ENCODE data around the gene ZSCAN9. TPM values are rescaled to one million over a fixed set of nuclear protein-coding genes. Genes with fewer than 3 reads are reported as not detected.

Gene ZSCAN9
- total and polyA plus RNA-seq, 2 of the 8 experiments (the other 6 are each of a cell fraction or from before 2014, with no cell fraction given): 10.8 to 13.6 TPM

- Histone ChIP-seq H2BK20ac (ENCODE audit: low read length) (no peak overlapping the region), H4K91ac (replicated peaks; ENCODE audit: insufficient read length, low read length) (no peak overlapping the region), H2BK120ac (replicated peaks; ENCODE audit: low read depth, low read length) (no peak overlapping the region), H3K4ac (replicated peaks; ENCODE audit: insufficient read length, low read depth, low read length) (no peak overlapping the region), H3K4me1 (replicated peaks in 1 of 4; ENCODE audit: control insufficient read depth in 3 of 4, insufficient read depth in 4 of 4, low read length in 3 of 4) (peaks cover 0 to 2% (median under 1%) of the 10 kb centered on the region in 4 experiments; a peak in 2 of 7 replicates), H3K4me2 (ENCODE audit: insufficient read depth in 1 of 2, low read depth in 2 of 2, low read length in 2 of 2) (peak overlapping the region; percentile 81 to 87), H4K8ac (ENCODE audit: extremely low read depth, insufficient read depth, low read length) (no peak overlapping the region), H2BK12ac (ENCODE audit: low read depth, low read length) (no peak overlapping the region), H3K56ac (replicated peaks; ENCODE audit: insufficient read length, low read depth, low read length) (no peak overlapping the region), H3K23me2 (ENCODE audit: low read depth, low read length) (peaks cover 19% of the 10 kb centered on the region), H3K27ac (ENCODE audit: low read depth, low read length) (no peak overlapping the region), H3K23ac (ENCODE audit: insufficient read length) (no peak overlapping the region), H2AK5ac (ENCODE audit: low read depth, low read length) (no peak overlapping the region), H3K9me3 (ENCODE audit: insufficient read depth in 2 of 2, low read depth in 1 of 2, low read length in 1 of 2) (no peaks in the 10 kb centered on the region), H2BK5ac (ENCODE audit: low read depth, low read length) (no peak overlapping the region), H3K4me3 (ENCODE audit: extremely low read depth in 1 of 4, insufficient read depth in 2 of 4, low read depth in 3 of 4, low read length in 4 of 4) (peak overlapping the region; percentile 64 to 85 (median 76)), H3K79me2 (ENCODE audit: control insufficient read depth in 1 of 2, insufficient read depth in 2 of 2, low read length in 2 of 2) (no peaks in the 10 kb centered on the region), H2BK15ac (ENCODE audit: low read length) (no peak overlapping the region), H4K5ac (ENCODE audit: insufficient read length, low read depth, low read length) (no peak overlapping the region), H4K20me1 (replicated peaks in 1 of 2; ENCODE audit: control insufficient read depth in 1 of 2, insufficient read depth in 2 of 2, low read length in 2 of 2) (no peaks in the 10 kb centered on the region), H2AFZ (ENCODE audit: low read length) (peak overlapping the region; percentile 83), H3K27me3 (replicated peaks in 1 of 4; ENCODE audit: control insufficient read depth in 3 of 4, extremely low read depth in 1 of 4, insufficient read depth in 3 of 4, low read length in 3 of 4) (peaks cover 17 to 42% (median 33%) of the 10 kb centered on the region in 4 experiments), H3K14ac (ENCODE audit: insufficient read length) (no peak overlapping the region), H3K18ac (ENCODE audit: extremely low read depth, low read length) (no peak overlapping the region), H3K79me1 (ENCODE audit: low read depth, low read length) (no peaks in the 10 kb centered on the region; the same call in 1 of the 2 replicates), H3K36me3 (ENCODE audit: control insufficient read depth in 2 of 4, insufficient read depth in 4 of 4, low read length in 3 of 4) (no peaks in the 10 kb centered on the region), H3K9ac (replicated peaks in 1 of 4; ENCODE audit: extremely low read depth in 1 of 4, low read depth in 3 of 4, low read length in 3 of 4) (peak overlapping the region in 2 of 4 experiments; percentile 45 to 49; a peak in 3 of 7 replicates)
- CTCF ChIA-PET (ENCODE audit: partially characterized antibody): interaction anchor here (0.6 to 1.5 kb wide), 3 partner anchors 9 to 737 kb away, joined by 3 to 4 read pairs (median 4); no protein-coding TSS in a partner anchor
- 8% methylated on average over 16 of the region's 16 CpGs; no CpG with 5 or more reads in 1 of the 2 experiments for WGBS, 2 experiments (ENCODE audit: extremely low coverage in 1 of 2, insufficient coverage in 1 of 2, insufficient read length in 1 of 2, insufficient replicate concordance in 2 of 2, low coverage in 1 of 2, low lambda C conversion rate in 2 of 2, missing lambda C conversion rate in 1 of 2)
- peak; percentile 83 for TF ChIP-seq YY1 (IDR thresholded peaks at IDR 0.05; ENCODE audit: low read depth, low read length)
- TF ChIP-seq POU5F1 (IDR thresholded peaks at IDR 0.05; ENCODE audit: low read depth, low read length): no peak
- peak; percentile 26; the same call in 1 of the 2 replicates for TF ChIP-seq TAF1 (IDR thresholded peaks at IDR 0.05; ENCODE audit: low read depth, low read length)
- 0 out of 2 replicates have a peak, but pooled peaks have one; percentile 16 for TF ChIP-seq PHF8 (conservative IDR thresholded peaks at IDR 0.05; ENCODE audit: low read depth, low read length)
- no peak for TF ChIP-seq POLR2A (IDR thresholded peaks at IDR 0.05; ENCODE audit: control extremely low read depth in 1 of 2, low read depth in 2 of 2, low read length in 2 of 2)
- POLR2A ChIA-PET (ENCODE audit: partially characterized antibody): interaction anchor here (0.6 to 2.0 kb wide), 5 partner anchors 8 to 133 kb away, joined by 4 to 5 read pairs (median 4); partner anchors contain the start of gene ZSCAN31
- FAIRE-seq (no peak), DNase-seq (ENCODE audit: low read depth in 1 of 2, low spot score in 2 of 2) (peak in 1 of 2 experiments; percentile 70)
These were observed 13.1 kb upstream of the ZSCAN9 start for GRCh38 chr6:28211840-28212509.

All from H1 (cell line).